ENCODE results near the gene ZNF490.

ZNF490 gene

GRCh38 chr19:12642506-12642905 lies 31.9 kb upstream of the ZNF490 start:
- Histone ChIP-seq H3K4me1 (ENCODE audit: control insufficient read depth, low read length) (peaks cover 9% of the 10 kb centered on the region), H3K4me3 (ENCODE audit: low read length) (no peak overlapping the region), H3K27me3 (ENCODE audit: control insufficient read depth, low read length) (no peaks in the 10 kb centered on the region), H3K27ac (ENCODE audit: low read depth, low read length) (no peak overlapping the region), H3K79me2 (ENCODE audit: control insufficient read depth, low read length) (no peaks in the 10 kb centered on the region), H3K9me3 (ENCODE audit: control insufficient read depth, insufficient read depth, low read length) (no peaks in the 10 kb centered on the region), H3F3A (ENCODE audit: control insufficient read depth, insufficient read depth) (no peaks in the 10 kb centered on the region), H3K4me2 (ENCODE audit: low read length) (no peak overlapping the region), H3K36me3 (ENCODE audit: control insufficient read depth, low read length) (no peaks in the 10 kb centered on the region), H3K9me2 (replicated peaks; ENCODE audit: control insufficient read depth, low read length) (no peaks in the 10 kb centered on the region), H4K20me1 (ENCODE audit: control insufficient read depth, insufficient read depth, low read depth, low read length) (no peaks in the 10 kb centered on the region)
- TF ChIP-seq CTCF (IDR thresholded peaks at IDR 0.05; ENCODE audit: low read depth, low read length, poor library complexity, severe bottlenecking) (no peak), EZH2phosphoT487 (IDR thresholded peaks at IDR 0.05; ENCODE audit: borderline replicate concordance, low read length) (no peak)

GRCh38 chr19:12641456-12641855 lies 30.8 kb upstream of the ZNF490 start:
- no peaks in the 10 kb centered on the region for H3F3A ChIP-seq (ENCODE audit: control insufficient read depth, insufficient read depth)
- no peak overlapping the region for H3K4me3 ChIP-seq (ENCODE audit: low read length)
- H4K20me1 ChIP-seq (ENCODE audit: control insufficient read depth, insufficient read depth, low read depth, low read length), result no peaks in the 10 kb centered on the region
- H3K79me2 ChIP-seq (ENCODE audit: control insufficient read depth, low read length), result no peaks in the 10 kb centered on the region
- peaks cover 9% of the 10 kb centered on the region for H3K4me1 ChIP-seq (ENCODE audit: control insufficient read depth, low read length)
- H3K9me2 ChIP-seq (replicated peaks; ENCODE audit: control insufficient read depth, low read length), result no peaks in the 10 kb centered on the region
- no peak overlapping the region for H3K4me2 ChIP-seq (ENCODE audit: low read length)
- no peaks in the 10 kb centered on the region for H3K27me3 ChIP-seq (ENCODE audit: control insufficient read depth, low read length)
- H3K27ac ChIP-seq (ENCODE audit: low read depth, low read length), result no peak overlapping the region
- TF ChIP-seq EZH2phosphoT487 (IDR thresholded peaks at IDR 0.05; ENCODE audit: borderline replicate concordance, low read length) (no peak), CTCF (IDR thresholded peaks at IDR 0.05; ENCODE audit: low read depth, low read length, poor library complexity, severe bottlenecking) (no peak)
- no peaks in the 10 kb centered on the region for H3K9me3 ChIP-seq (ENCODE audit: control insufficient read depth, insufficient read depth, low read length)
- H3K36me3 ChIP-seq (ENCODE audit: control insufficient read depth, low read length), result no peaks in the 10 kb centered on the region

DNA sequence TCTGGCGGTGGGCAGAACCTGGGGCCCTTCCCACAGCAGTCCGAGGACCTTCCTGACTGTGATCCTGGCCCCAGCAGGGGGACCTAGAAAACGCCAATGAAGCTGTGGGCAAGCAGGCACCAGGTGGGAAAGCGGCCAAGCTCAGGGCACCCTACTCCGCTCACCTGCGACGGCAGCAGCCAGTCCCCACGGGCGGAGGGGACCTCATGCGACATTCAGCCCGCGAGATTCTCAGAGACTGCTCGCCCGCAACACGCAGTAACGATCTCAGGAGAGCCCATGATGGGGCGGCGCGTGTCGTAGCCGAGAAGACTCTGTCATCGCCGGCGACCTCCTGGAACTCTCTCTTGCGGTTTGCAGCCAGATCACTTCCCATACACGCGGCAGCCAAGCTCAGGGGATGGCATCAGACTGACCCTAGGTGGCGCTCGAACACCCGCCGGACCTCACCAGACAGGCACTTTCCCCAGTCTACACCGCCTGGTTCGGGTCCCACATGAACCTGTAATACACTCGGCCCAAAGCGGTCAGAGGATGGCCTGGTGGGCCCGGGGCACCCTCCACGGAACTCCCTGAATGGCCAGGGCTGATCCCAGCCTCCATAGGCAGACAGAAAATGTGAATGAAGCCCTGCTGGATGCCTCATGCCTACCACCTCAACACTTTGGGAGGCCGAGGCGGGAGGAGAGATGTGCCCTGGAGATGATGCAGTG lies 29.4 kb upstream of the ZNF490 start:
- Histone ChIP-seq H3K4me1 (ENCODE audit: control insufficient read depth, low read length) (peaks cover 9% of the 10 kb centered on the region), H3K27me3 (ENCODE audit: control insufficient read depth, low read length) (no peaks in the 10 kb centered on the region), H3K79me2 (ENCODE audit: control insufficient read depth, low read length) (no peaks in the 10 kb centered on the region), H3K9me2 (replicated peaks; ENCODE audit: control insufficient read depth, low read length) (no peaks in the 10 kb centered on the region), H3K4me3 (ENCODE audit: low read length) (peak overlapping the region; percentile 26; the same call in 1 of the 2 replicates), H3K4me2 (ENCODE audit: low read length) (peak overlapping the region; percentile 46), H3F3A (ENCODE audit: control insufficient read depth, insufficient read depth) (no peaks in the 10 kb centered on the region), H3K9me3 (ENCODE audit: control insufficient read depth, insufficient read depth, low read length) (no peaks in the 10 kb centered on the region), H3K36me3 (ENCODE audit: control insufficient read depth, low read length) (no peaks in the 10 kb centered on the region), H4K20me1 (ENCODE audit: control insufficient read depth, insufficient read depth, low read depth, low read length) (no peaks in the 10 kb centered on the region), H3K27ac (ENCODE audit: low read depth, low read length) (no peak overlapping the region)
- TF ChIP-seq EZH2phosphoT487 (IDR thresholded peaks at IDR 0.05; ENCODE audit: borderline replicate concordance, low read length), result no peak
- peak; percentile 93 for TF ChIP-seq CTCF (IDR thresholded peaks at IDR 0.05; ENCODE audit: low read depth, low read length, poor library complexity, severe bottlenecking)

Data from DOHH2 (cell line).